Astrocyte of the spinal cord (primary cell): ENCODE results near the gene JAKMIP3.

ENCODE experiments used
- DNase-seq: peaks from one replicate; pipeline ENCODE4 v3.0.0; 2011; ENCODE audit warnings: low read depth, low spot score
- H3K4me3 ChIP-seq: 2 replicates; pipeline ENCODE4 v1.5.1; 2011; ENCODE audit warnings: low read depth, mild to moderate bottlenecking, low read length, moderate library complexity
- CTCF ChIP-seq: IDR thresholded peaks from 2 replicates; pipeline ENCODE4 v1.5.1; 2012; ENCODE audit warnings: low read depth, mild to moderate bottlenecking, low read length, inconsistent platforms
- in situ Hi-C: cut with HindIII; loops from 2 replicates; pipeline ENCODE4 v1.10.0; 2017; ENCODE audit warnings: low sequenced_read_pairs

JAKMIP3 gene

GRCh38 chr10:132104471-132105301, 38.9 kb downstream of the JAKMIP3 start:
- no peak for TF ChIP-seq CTCF
- no peak overlapping the region for H3K4me3 ChIP-seq
- in situ Hi-C loops, result no loop called here

GRCh38 chr10:132105302-132105995, 39.7 kb downstream of the JAKMIP3 start:
- no peak overlapping the region for H3K4me3 ChIP-seq
- no peak for TF ChIP-seq CTCF
- in situ Hi-C loops, result no loop called here
- DNase-seq, result no peak

More at GRCh38 chr10:132104471-132105301, 38.9 kb downstream of the JAKMIP3 start:
- no peak for DNase-seq

GRCh38 chr10:132106431-132106830, 40.7 kb downstream of the JAKMIP3 start:
- in situ Hi-C loops, result no loop called here
- no peak overlapping the region for H3K4me3 ChIP-seq
- no peak for DNase-seq
- no peak for TF ChIP-seq CTCF

- in situ Hi-C loops, result no loop called here
- TF ChIP-seq CTCF, result no peak
- no peak overlapping the region for H3K4me3 ChIP-seq
- DNase-seq, result no peak
Observed at GRCh38 chr10:132107186-132107948, 41.6 kb downstream of the JAKMIP3 start.

- no peak for DNase-seq
- in situ Hi-C loops, result no loop called here
- no peak overlapping the region for H3K4me3 ChIP-seq
- TF ChIP-seq CTCF, result no peak
Observed at GRCh38 chr10:132107949-132108877, 42.5 kb downstream of the JAKMIP3 start.
